IPS-18a (cell line): ENCODE data around the gene ACER3.

ENCODE experiments used
- H3K27ac ChIP-seq: one replicate; pipeline ENCODE4 v1.5.1; 2013; ENCODE audit warnings: low read length
- H3K27me3 ChIP-seq: one replicate; pipeline ENCODE4 v1.6.1; 2013; ENCODE audit warnings: mild to moderate bottlenecking, low read length; ENCODE audit not compliant: control insufficient read depth, insufficient read depth
- H3K36me3 ChIP-seq: one replicate; pipeline ENCODE4 v1.6.1; 2013; ENCODE audit warnings: low read depth, low read length; ENCODE audit not compliant: control insufficient read depth
- H3K4me1 ChIP-seq: one replicate; pipeline ENCODE4 v1.6.1; 2013; ENCODE audit warnings: low read depth, low read length; ENCODE audit not compliant: control insufficient read depth
- H3K4me3 ChIP-seq: one replicate; pipeline ENCODE4 v1.5.1; 2013; ENCODE audit warnings: low read length
- H3K9ac ChIP-seq: one replicate; pipeline ENCODE4 v1.6.1; 2013; ENCODE audit warnings: mild to moderate bottlenecking, low read length, moderate library complexity
- H3K9me3 ChIP-seq: one replicate; pipeline ENCODE4 v1.6.1; 2013; ENCODE audit warnings: low read depth, low read length; ENCODE audit not compliant: control insufficient read depth

ACER3 gene

DNA sequence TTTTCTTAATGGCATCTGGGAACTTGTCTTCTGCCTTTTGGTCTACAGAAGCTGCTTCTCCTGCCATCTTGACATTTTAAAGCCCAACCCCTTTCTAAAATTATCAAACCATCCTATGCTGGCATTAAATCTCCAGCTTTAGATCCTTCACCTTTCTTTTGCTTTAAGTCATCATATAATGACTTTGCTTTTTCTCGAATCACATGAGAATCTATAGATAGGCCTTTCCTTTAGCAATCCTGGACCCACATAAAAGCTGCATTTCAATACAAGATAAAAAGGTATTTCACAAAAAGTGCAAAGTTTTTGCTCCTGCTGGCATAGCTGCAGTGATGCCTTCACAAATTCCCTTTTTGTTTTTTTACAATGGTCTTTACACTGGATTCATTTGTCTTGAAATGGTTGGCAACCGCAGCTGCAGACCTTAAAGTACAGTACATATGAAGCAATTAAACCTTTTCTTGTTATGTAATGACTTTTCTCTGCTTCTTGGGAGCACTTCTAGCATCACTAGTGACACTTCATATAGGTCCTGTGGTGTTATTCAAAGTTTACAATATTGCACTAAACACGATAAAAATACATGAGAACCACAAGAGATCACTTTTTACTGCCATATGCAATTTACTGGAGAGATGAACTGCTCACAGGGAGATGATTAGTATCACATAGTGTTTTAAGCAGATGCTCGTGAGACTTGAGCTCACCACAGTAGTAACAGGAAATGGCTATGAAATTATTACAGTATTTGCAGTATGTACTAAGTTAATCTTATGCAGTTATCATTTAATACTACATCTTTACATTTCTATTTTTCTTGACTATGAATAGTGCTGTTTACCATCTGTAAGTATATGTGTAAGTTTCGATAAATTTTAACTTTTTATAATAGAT, 41.6 kb downstream of the ACER3 start:
- no peaks in the 10 kb centered on the region for H3K36me3 ChIP-seq
- no peaks in the 10 kb centered on the region for H3K27me3 ChIP-seq
- H3K4me3 ChIP-seq, result no peak overlapping the region
- H3K9me3 ChIP-seq, result no peaks in the 10 kb centered on the region
- H3K9ac ChIP-seq, result no peak overlapping the region
- H3K4me1 ChIP-seq, result peaks cover 14% of the 10 kb centered on the region
- H3K27ac ChIP-seq, result no peak overlapping the region

DNA sequence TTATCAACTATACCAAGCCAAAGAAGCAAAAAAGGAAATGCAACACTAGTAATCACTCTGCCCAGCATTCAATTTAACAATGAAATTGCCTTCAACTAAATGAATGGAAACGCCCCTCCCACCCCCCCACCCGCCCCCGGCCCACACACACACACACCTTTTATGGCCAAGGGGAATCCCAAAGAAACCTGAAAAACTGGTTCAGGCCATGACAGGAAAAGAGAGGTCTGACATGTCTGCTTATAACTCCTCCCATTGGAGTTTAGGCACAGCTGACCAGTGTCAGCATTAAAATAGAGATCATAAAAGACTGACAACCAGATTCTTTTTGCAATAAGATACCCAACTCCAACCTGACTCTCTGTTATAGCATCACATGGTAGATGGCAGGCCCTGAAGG, 42.6 kb downstream of the ACER3 start:
- Histone ChIP-seq H3K4me3 (peak overlapping the region; percentile 35), H3K27ac (no peak overlapping the region), H3K4me1 (peaks cover 14% of the 10 kb centered on the region), H3K27me3 (no peaks in the 10 kb centered on the region), H3K9me3 (no peaks in the 10 kb centered on the region), H3K9ac (no peak overlapping the region), H3K36me3 (no peaks in the 10 kb centered on the region)

DNA sequence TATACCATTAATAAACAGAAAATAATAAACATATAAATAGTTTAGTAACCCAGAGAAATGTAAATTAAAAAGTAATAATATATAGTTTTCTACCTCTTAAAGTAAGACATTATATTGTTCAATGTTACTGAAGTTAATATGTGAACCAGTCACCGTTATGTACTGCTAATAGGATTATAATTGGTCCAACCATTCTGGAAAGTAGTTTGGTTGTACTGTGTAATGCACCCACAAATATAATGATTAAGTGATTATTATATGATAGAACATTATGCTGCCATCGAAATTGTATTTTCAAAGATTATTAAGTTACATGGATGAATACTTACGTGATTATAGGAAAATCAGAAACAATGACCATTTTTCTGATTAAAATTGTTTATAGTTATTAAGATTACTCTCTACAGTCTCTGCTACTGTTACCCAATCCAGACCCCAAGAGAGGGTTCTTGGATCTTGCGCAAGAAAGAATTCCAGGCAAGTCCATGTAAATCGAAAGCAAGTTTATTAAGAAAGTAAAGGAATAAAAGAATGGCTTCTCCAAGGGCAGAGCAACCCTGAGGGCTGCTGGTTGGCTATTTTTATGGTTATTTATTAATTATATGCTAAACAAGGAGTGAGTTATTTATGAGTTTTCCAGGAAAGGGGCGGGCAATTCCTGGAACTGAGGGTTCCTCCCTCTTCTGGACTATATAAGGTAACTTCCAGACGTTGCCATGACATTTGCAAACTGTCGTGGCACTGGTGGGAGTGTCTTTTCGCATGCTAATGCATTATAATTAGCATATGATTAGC, 50.1 kb downstream of the ACER3 start:
- Histone ChIP-seq H3K9ac (no peak overlapping the region), H3K36me3 (no peaks in the 10 kb centered on the region), H3K27me3 (no peaks in the 10 kb centered on the region), H3K4me3 (no peak overlapping the region), H3K27ac (no peak overlapping the region), H3K9me3 (no peaks in the 10 kb centered on the region), H3K4me1 (peaks cover 9% of the 10 kb centered on the region)

DNA sequence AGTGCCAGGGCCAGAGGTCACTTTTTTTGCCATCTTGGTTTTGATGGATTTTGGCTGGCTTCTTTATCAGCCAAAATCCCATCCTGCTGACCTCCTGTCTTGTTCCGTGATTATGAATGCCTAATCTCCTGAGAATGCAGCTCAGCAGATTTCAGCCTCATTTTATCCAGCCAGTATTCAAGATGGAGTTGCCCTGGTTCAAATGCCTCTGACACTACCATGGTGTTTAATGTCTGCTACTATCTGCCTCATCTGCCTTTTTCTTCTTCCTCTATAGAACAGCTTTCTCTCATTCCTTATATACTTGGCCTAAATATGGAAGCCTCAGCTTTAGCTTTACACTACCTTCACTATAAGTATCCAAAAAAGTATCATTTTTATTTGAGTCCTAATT, 50.7 kb downstream of the ACER3 start:
- Histone ChIP-seq H3K9ac (no peak overlapping the region), H3K36me3 (no peaks in the 10 kb centered on the region), H3K9me3 (no peaks in the 10 kb centered on the region), H3K27me3 (no peaks in the 10 kb centered on the region), H3K4me1 (peaks cover 9% of the 10 kb centered on the region), H3K4me3 (no peak overlapping the region), H3K27ac (peak overlapping the region; percentile 81)

DNA sequence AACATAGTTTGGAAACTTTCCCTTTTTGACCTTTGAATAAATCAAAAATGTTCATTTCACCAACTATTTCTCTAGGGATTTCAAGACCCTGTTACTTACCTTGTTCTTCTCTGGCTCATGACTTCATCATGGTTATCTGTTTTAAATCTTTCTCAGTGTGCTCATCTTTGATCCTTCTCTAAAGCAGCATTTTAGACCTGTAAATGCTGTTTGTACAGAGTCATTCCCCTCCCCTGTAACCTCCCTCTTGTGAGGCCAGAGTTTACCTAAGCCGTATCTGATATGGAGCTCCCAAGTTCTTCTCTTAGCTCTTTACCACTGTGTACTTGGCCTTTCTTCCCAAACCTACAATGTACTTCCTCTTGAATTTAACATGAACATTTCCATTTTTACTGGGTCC, 56.0 kb downstream of the ACER3 start:
- peaks cover 11% of the 10 kb centered on the region for H3K4me1 ChIP-seq
- no peak overlapping the region for H3K4me3 ChIP-seq
- no peak overlapping the region for H3K27ac ChIP-seq
- H3K27me3 ChIP-seq, result no peaks in the 10 kb centered on the region
- H3K9ac ChIP-seq, result no peak overlapping the region
- no peaks in the 10 kb centered on the region for H3K36me3 ChIP-seq
- H3K9me3 ChIP-seq, result no peaks in the 10 kb centered on the region

DNA sequence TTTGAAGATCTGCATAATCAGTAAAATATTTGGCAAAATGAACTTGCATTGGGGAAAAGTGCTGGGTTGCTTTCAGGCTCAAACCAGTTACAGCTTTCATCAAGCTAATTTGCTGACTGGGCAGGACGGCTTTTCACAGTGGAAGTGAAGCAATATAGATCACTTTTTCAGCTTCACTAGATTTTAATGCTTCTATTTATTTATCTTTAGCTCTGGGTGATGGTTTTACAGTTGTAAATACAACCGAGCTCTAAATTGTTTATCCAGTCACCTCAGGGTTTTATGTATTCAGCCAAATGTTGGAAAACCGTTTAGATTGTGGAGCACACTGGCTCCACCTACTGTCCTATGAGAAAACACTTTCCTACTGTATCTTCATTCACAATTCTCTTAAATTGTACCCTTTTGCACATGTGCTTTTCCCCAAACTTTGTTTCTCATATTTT, 58.2 kb downstream of the ACER3 start:
- Histone ChIP-seq H3K9me3 (no peaks in the 10 kb centered on the region), H3K27me3 (no peaks in the 10 kb centered on the region), H3K4me3 (no peak overlapping the region), H3K36me3 (no peaks in the 10 kb centered on the region), H3K9ac (no peak overlapping the region), H3K27ac (no peak overlapping the region), H3K4me1 (peaks cover 11% of the 10 kb centered on the region)

DNA sequence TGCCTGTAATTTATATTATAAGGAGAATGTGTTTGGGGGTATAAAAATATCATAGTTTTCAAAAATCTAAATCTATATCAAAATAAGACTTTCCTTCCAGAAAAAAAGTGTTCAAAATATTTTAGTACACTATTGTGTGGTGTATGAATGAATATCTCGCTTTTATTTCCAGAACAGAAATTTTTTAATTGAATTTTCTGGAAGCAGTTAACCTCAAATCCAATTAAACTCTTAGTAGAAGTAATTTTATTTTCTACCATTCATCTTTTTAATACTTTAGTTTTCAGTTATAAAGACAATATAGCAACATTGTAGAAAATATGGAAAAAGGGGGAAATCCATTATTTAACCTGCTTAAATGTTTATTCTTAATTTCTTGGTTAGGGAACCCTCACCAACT, 58.7 kb downstream of the ACER3 start:
- Histone ChIP-seq H3K27me3 (no peaks in the 10 kb centered on the region), H3K4me3 (no peak overlapping the region), H3K9me3 (no peaks in the 10 kb centered on the region), H3K36me3 (no peaks in the 10 kb centered on the region), H3K27ac (no peak overlapping the region), H3K9ac (no peak overlapping the region), H3K4me1 (peaks cover 11% of the 10 kb centered on the region)

DNA sequence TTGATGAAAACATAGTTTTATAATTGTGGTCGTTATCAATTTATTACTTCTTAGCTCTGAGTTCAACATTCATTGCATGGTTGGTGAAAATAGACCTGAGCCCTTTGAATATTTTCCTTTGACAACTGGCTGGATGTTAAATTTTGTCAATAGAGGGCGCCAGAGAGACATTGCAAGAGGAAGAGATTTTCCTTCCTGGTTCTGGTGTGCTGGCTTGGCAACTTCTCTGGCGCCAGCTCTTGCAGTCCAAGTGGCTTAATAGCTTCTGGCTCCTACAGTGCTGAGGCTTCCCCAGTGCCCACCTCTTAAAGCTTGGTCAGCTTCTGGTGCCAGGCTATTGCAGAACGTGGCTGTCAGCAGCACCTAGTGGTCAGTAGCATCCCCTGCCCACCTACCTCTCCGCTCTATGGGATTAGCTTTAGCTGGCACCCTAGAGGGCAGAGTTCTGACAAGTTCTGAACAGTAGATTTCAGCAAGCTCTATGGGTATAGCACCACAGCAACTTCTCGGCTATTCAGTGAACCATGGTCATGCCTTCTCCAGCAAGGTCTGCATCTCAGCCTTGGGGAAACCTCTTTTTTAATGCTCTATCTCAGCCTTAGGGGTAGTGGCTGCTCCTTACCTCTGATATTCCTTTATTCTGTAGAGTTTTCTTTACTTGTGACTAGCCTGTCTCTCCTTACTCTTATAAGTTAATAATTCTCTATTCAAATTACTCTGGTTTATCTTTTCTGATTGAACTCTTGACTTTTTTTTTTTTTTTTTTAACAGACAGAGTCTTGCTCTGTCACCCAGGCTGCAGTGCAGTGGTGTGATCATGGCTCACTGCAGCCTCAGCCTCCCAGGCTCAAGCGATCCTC, 59.4 kb downstream of the ACER3 start:
- Histone ChIP-seq H3K36me3 (no peaks in the 10 kb centered on the region), H3K9ac (no peak overlapping the region), H3K4me3 (no peak overlapping the region), H3K4me1 (peaks cover 11% of the 10 kb centered on the region), H3K27me3 (no peaks in the 10 kb centered on the region), H3K27ac (no peak overlapping the region), H3K9me3 (no peaks in the 10 kb centered on the region)

DNA sequence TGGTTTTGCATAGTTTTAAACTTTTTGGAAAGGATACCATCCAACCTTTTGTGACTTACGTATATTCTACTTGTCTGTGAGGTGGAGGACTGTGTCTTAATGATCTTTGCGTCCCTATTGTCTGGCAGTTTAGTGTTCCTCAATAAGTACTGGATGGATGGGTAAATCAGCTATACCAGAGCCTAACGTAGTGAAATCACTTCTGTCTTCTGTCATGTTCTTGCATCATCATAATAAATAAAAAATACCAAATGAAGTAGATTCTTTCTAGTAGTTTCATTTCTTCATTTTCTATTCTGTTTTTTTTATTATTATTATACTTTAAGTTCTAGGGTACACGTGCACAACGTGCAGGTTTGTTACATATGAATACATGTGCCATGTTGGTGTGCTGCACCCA, 66.4 kb downstream of the ACER3 start:
- Histone ChIP-seq H3K27me3 (no peaks in the 10 kb centered on the region), H3K4me1 (no peaks in the 10 kb centered on the region), H3K9ac (no peak overlapping the region), H3K27ac (no peak overlapping the region), H3K4me3 (no peak overlapping the region), H3K9me3 (no peaks in the 10 kb centered on the region), H3K36me3 (no peaks in the 10 kb centered on the region)

DNA sequence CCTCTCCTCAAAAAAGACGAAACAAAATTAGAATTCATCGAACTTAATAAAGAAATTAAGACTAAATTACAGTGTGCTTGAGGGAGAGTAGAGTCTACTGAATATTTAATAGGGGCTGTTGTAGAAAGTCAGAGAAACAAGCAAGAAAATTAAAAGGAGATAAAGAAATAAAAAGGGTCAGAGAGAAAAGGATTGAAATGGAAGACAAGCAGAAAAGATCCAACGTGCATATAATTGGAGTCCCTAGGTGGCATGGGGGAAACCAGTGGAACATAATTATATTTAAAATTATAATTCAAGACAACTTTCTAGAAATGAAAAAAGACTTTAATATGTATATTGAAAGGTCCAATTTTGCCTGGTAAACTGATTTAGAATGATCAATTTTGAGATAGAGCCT, 74.3 kb downstream of the ACER3 start:
- H3K9me3 ChIP-seq, result no peaks in the 10 kb centered on the region
- H3K4me1 ChIP-seq, result no peaks in the 10 kb centered on the region
- no peak overlapping the region for H3K4me3 ChIP-seq
- no peak overlapping the region for H3K9ac ChIP-seq
- no peaks in the 10 kb centered on the region for H3K36me3 ChIP-seq
- H3K27ac ChIP-seq, result no peak overlapping the region
- no peaks in the 10 kb centered on the region for H3K27me3 ChIP-seq

DNA sequence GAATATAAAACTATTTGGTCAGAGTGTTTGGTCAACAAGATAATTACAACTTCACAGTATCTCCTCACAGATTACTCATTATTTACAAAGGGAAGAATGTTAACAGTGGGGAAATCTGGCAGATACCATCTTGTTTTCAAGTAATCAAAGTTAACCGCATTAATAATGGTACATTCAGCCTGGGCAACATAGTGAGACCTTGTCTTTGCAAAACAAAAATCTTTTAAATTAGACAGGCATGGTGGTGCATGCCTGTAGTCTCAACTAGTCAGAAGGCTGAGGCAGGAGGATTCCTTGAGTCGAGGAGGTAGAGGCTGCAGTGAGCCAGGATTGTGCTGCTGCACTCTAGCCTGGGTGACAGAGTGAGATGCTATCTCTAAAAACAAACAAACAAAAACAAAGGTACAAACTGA, 78.5 kb downstream of the ACER3 start:
- H3K9me3 ChIP-seq, result no peaks in the 10 kb centered on the region
- H3K4me3 ChIP-seq, result no peak overlapping the region
- H3K9ac ChIP-seq, result no peak overlapping the region
- H3K4me1 ChIP-seq, result peaks cover 18% of the 10 kb centered on the region
- no peak overlapping the region for H3K27ac ChIP-seq
- H3K27me3 ChIP-seq, result no peaks in the 10 kb centered on the region
- H3K36me3 ChIP-seq, result no peaks in the 10 kb centered on the region
